ENCODE data around the gene PAK2.

DNA sequence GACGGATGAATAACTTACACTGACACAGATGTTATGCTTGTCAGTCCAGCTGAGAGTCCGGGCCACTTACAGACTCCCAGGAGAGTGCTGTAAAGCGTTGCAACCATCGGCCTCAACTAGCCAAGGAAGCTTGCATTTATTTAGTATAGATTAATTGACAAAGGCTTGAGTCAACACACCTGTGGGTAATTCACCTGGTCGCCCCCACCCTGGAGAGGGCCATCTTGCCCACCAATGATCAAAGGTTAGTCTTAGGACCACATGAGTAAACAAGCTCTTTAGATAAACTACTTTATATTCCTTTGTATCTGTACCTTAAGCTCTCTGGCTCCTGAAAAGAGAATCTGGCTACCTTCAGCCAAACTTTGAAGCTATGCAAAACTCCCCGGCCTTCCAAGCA lies 51.0 kb downstream of the PAK2 start:
- TF ChIP-seq, protein P1, sequence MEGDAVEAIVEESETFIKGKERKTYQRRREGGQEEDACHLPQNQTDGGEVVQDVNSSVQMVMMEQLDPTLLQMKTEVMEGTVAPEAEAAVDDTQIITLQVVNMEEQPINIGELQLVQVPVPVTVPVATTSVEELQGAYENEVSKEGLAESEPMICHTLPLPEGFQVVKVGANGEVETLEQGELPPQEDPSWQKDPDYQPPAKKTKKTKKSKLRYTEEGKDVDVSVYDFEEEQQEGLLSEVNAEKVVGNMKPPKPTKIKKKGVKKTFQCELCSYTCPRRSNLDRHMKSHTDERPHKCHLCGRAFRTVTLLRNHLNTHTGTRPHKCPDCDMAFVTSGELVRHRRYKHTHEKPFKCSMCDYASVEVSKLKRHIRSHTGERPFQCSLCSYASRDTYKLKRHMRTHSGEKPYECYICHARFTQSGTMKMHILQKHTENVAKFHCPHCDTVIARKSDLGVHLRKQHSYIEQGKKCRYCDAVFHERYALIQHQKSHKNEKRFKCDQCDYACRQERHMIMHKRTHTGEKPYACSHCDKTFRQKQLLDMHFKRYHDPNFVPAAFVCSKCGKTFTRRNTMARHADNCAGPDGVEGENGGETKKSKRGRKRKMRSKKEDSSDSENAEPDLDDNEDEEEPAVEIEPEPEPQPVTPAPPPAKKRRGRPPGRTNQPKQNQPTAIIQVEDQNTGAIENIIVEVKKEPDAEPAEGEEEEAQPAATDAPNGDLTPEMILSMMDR (IDR thresholded peaks at IDR 0.05): no peak
- TF ChIP-seq EZH2phosphoT487 (IDR thresholded peaks at IDR 0.05) (no peak), EZH2 (IDR thresholded peaks at IDR 0.05) (no peak)

All from neural progenitor cell (in vitro differentiated cells).